MM.1S (cell line): ENCODE data around the gene MPI.

Source experiments
- DNase-seq: peaks from one replicate; pipeline ENCODE4 v3.0.0-alpha.2; 2015
- H2AFZ ChIP-seq: fragments of 300-600 bp; sonication (generic); 2 replicates; pipeline ENCODE4 v1.6.0; 2016; ENCODE audit warnings: antibody characterized with exemption, low read length
- H3F3A ChIP-seq: fragments of 300-600 bp; sonication (generic); 2 replicates; pipeline ENCODE4 v1.6.1; 2016; ENCODE audit warnings: mild to moderate bottlenecking, antibody characterized with exemption, low read length, moderate library complexity, mixed read lengths; ENCODE audit not compliant: insufficient read depth
- H3K27ac ChIP-seq: fragments of 300-600 bp; sonication (generic); 2 replicates; pipeline ENCODE4 v1.5.1; 2016; ENCODE audit warnings: mild to moderate bottlenecking, low read length
- H3K27me3 ChIP-seq: fragments of 300-600 bp; sonication (generic); replicated peaks from 2 replicates; pipeline ENCODE4 v1.6.0; 2016; ENCODE audit warnings: low read length; ENCODE audit not compliant: insufficient read depth
- H3K36me3 ChIP-seq: fragments of 300-600 bp; sonication (generic); replicated peaks from 2 replicates; pipeline ENCODE4 v1.6.1; 2016; ENCODE audit warnings: mild to moderate bottlenecking, low read length, mixed read lengths; ENCODE audit not compliant: insufficient read depth
- H3K4me1 ChIP-seq: fragments of 300-600 bp; sonication (generic); 2 replicates; pipeline ENCODE4 v1.6.1; 2016; ENCODE audit warnings: low read length, mixed read lengths
- H3K4me2 ChIP-seq: fragments of 300-600 bp; sonication (generic); 2 replicates; pipeline ENCODE4 v1.6.0; 2016; ENCODE audit warnings: low read depth, low read length
- H3K4me3 ChIP-seq: fragments of 300-600 bp; sonication (generic); 2 replicates; pipeline ENCODE4 v1.5.1; 2016; ENCODE audit warnings: low read length, mixed read lengths
- H3K79me2 ChIP-seq: fragments of 300-600 bp; sonication (generic); 2 replicates; pipeline ENCODE4 v1.6.1; 2016; ENCODE audit warnings: mixed run types, low read length, mixed read lengths
- H3K9ac ChIP-seq: fragments of 300-600 bp; sonication (generic); 2 replicates; pipeline ENCODE4 v1.6.1; 2016; ENCODE audit warnings: low read length, mixed read lengths
- H3K9me2 ChIP-seq: fragments of 300-600 bp; sonication (generic); replicated peaks from 2 replicates; pipeline ENCODE4 v1.6.1; 2016; ENCODE audit warnings: mild to moderate bottlenecking, low read length, mixed read lengths; ENCODE audit not compliant: insufficient read depth
- H3K9me3 ChIP-seq: fragments of 300-600 bp; sonication (generic); replicated peaks from 2 replicates; pipeline ENCODE4 v1.6.1; 2016; ENCODE audit warnings: mild to moderate bottlenecking, low read length, mixed read lengths; ENCODE audit not compliant: insufficient read depth
- H4K20me1 ChIP-seq: fragments of 300-600 bp; sonication (generic); 2 replicates; pipeline ENCODE4 v1.6.1; 2016; ENCODE audit warnings: mild to moderate bottlenecking, low read length, moderate library complexity, mixed read lengths; ENCODE audit not compliant: insufficient read depth
- CTCF ChIP-seq: fragments of 300-600 bp; sonication (generic); IDR thresholded peaks from 2 replicates; pipeline ENCODE4 v1.5.1; 2016; ENCODE audit warnings: antibody characterized with exemption, low read length, mixed read lengths
- EZH2 ChIP-seq: fragments of 300-600 bp; sonication (generic); optimal IDR thresholded peaks from 2 replicates; pipeline ENCODE3; 2017; ENCODE audit warnings: low read depth, mild to moderate bottlenecking, antibody characterized with exemption, low read length, mixed read lengths
- EZH2phosphoT487 ChIP-seq: fragments of 300-600 bp; sonication (generic); IDR thresholded peaks from 2 replicates; pipeline ENCODE4 v1.6.1; 2018; ENCODE audit warnings: antibody characterized with exemption, low read length

MPI gene

DNA sequence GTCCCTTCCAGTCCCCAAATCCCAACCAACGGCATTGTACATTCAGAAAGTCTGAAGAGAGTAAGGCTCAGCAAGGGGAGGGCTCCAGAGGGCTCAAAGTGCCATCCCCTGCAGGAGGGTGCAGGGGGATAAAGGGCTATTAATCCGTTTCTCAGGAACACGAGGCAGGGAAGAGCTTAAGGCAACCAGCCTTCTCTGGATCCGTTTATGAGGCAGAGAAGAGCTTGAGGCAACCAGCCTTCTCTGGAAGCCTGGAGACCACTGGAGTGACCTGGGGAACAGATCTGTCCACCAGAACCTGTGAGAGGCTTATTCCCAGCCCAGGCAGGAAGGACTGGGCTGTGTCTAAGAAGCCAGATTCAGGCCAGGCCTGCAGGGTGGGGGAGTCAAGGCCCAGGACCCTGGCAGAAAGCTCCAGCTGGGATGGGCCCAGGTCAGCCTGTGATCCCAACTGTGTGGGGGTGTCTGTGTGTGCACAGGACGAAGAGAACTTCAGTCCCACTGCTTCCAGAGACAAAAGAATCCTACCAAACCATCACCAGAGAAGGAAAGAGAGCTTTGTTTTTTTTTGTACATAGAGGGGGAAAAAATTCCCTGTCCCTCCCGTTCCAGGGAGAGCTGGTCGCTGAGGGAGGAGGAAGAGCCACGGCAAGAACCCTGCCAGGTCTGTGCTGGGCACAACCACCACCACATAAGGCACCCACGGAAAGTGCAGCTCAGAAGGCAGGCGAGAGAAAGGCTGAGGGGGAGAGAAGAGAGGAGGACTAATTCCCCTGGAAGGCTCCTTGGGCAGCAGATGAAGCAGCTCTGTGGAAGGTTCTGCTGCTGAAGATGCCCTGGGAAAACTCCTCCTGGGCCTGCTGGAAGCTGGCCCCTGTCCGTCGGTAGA lies 45.3 kb upstream of the MPI start:
- H3K36me3 ChIP-seq, result no peaks in the 10 kb centered on the region

DNA sequence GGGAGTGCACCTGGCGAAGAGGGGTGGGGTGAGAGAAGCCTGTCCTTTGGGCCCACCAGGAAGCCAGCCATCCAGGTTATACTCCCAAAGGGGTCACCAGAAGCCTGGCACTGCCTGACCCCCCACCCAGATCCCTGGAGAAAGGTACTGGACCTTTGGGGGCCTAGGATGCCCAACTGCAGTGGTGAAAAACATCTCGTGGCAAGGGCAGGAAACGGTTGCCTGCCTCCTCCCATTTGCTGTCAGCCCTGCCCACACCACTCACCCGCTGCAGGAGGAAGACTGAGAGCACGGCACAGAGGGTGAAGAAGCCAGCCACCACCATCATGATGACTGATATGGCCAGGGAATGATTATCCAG lies 44.7 kb upstream of the MPI start:
- H3K27ac ChIP-seq, result no peak overlapping the region
- H3K9me3 ChIP-seq, result no peaks in the 10 kb centered on the region
- H3K4me2 ChIP-seq, result no peak overlapping the region
- H3K79me2 ChIP-seq, result peaks cover 25% of the 10 kb centered on the region
- H3K4me1 ChIP-seq, result peaks cover 7% of the 10 kb centered on the region; the same call in 1 of the 2 replicates
- no peaks in the 10 kb centered on the region for H3K9me2 ChIP-seq
- no peak for TF ChIP-seq CTCF
- no peak for TF ChIP-seq EZH2phosphoT487
- TF ChIP-seq EZH2, result no peak
- no peak for DNase-seq
- H3K36me3 ChIP-seq, result no peaks in the 10 kb centered on the region
- no peak overlapping the region for H3K4me3 ChIP-seq
- H3K27me3 ChIP-seq, result no peaks in the 10 kb centered on the region
- no peaks in the 10 kb centered on the region for H4K20me1 ChIP-seq
- peaks cover 14% of the 10 kb centered on the region for H3F3A ChIP-seq
- no peak overlapping the region for H2AFZ ChIP-seq
- H3K9ac ChIP-seq, result no peak overlapping the region

More for the DNA sequence above, 45.3 kb upstream of the MPI start:
- peaks cover 7% of the 10 kb centered on the region; the same call in 1 of the 2 replicates for H3K4me1 ChIP-seq
- TF ChIP-seq EZH2phosphoT487, result no peak
- no peak for TF ChIP-seq CTCF
- TF ChIP-seq EZH2, result no peak
- H3K9ac ChIP-seq, result no peak overlapping the region
- H3K79me2 ChIP-seq, result peaks cover 25% of the 10 kb centered on the region
- H3K27ac ChIP-seq, result no peak overlapping the region
- H3K9me3 ChIP-seq, result no peaks in the 10 kb centered on the region
- no peaks in the 10 kb centered on the region for H4K20me1 ChIP-seq
- peaks cover 14% of the 10 kb centered on the region for H3F3A ChIP-seq
- H3K9me2 ChIP-seq, result no peaks in the 10 kb centered on the region
- no peak overlapping the region for H3K4me3 ChIP-seq
- H2AFZ ChIP-seq, result no peak overlapping the region
- no peak for DNase-seq
- H3K4me2 ChIP-seq, result no peak overlapping the region
- no peaks in the 10 kb centered on the region for H3K27me3 ChIP-seq

- no peak for DNase-seq
- Histone ChIP-seq H3K9me3 (no peaks in the 10 kb centered on the region), H3K27ac (no peak overlapping the region), H3K79me2 (peaks cover 25% of the 10 kb centered on the region), H3K27me3 (no peaks in the 10 kb centered on the region), H3F3A (peaks cover 14% of the 10 kb centered on the region), H3K4me2 (no peak overlapping the region), H3K9me2 (no peaks in the 10 kb centered on the region), H3K9ac (no peak overlapping the region), H3K4me3 (no peak overlapping the region), H2AFZ (no peak overlapping the region), H3K36me3 (no peaks in the 10 kb centered on the region), H3K4me1 (peaks cover 7% of the 10 kb centered on the region; the same call in 1 of the 2 replicates), H4K20me1 (no peaks in the 10 kb centered on the region)
- no peak for TF ChIP-seq EZH2phosphoT487
- no peak for TF ChIP-seq CTCF
- no peak for TF ChIP-seq EZH2
Observed at GRCh38 chr15:74845581-74845980, 44.3 kb upstream of the MPI start.
